Epithelial cell of proximal tubule (primary cell): Measurements from ENCODE around the gene COL13A1. TPM values are rescaled to one million over a fixed set of nuclear protein-coding genes. Genes with fewer than 3 reads are reported as not detected.

Source experiments
- DNase-seq: peaks from one replicate; pipeline ENCODE4 v3.0.0-alpha.2; 2011; ENCODE audit warnings: low read depth
- H3K4me3 ChIP-seq: 2 replicates; pipeline ENCODE4 v1.5.1; 2011; ENCODE audit warnings: low read depth, mild to moderate bottlenecking, low read length
- CTCF ChIP-seq: conservative IDR thresholded peaks from 2 replicates; pipeline ENCODE4 v1.5.1; 2012; ENCODE audit warnings: low read depth, mild to moderate bottlenecking, low read length
- total RNA-seq: library from RNA; depleted of rRNA; stranded (reverse); fragments of >200 nt; gene quantifications from 2 replicates; pipeline ENCODE4 v1.2.3, GENCODE V29; 2015

The COL13A1 gene
- total RNA-seq, 1 donor from 2014 or later, result 13.6 TPM

DNA sequence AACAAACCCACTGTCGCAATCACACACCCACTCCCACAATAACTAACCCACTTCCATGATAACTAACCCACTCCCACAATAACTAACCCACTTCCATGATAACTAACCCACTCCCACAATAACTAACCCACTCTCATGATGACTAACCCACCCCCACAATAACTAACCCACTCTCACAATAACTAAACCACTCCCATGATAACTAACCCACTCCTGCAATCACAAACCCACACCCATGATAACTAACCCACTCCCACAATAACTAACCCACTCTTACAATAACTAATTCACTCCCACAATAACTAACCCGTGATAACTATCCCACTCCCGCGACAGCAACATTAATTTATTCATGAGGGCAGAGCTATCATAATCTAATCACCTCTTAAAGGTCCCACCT, 105.8 kb downstream of the COL13A1 start:
- no peak for DNase-seq
- no peak for TF ChIP-seq CTCF

GRCh38 chr10:69908124-69908523, 106.4 kb downstream of the COL13A1 start:
- no peak for TF ChIP-seq CTCF
- H3K4me3 ChIP-seq, result no peak overlapping the region
- no peak for DNase-seq

More for the DNA sequence above, 105.8 kb downstream of the COL13A1 start:
- no peak overlapping the region for H3K4me3 ChIP-seq

DNA sequence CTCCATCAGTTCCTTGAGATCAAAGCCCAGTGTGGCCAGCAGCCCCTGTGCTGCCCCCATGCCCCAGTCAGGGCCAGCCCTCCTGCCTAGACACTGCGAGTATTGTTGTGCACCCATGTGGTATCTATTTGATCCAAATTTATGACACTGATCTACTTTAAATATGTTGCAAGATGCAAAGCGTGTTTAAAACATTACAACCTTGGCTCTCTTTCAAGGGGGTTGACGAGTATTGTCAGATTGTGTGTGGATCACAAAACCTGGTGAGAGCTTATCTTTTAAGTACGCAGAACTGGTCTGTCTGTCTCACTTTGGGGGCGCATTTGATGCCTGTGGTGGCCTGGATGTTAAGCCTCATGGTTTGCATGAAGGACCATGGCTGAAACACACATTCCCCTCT, 108.9 kb downstream of the COL13A1 start:
- DNase-seq, result no peak
- H3K4me3 ChIP-seq, result no peak overlapping the region
- TF ChIP-seq CTCF, result no peak

- DNase-seq, result no peak
- TF ChIP-seq CTCF, result no peak
- no peak overlapping the region for H3K4me3 ChIP-seq
These were observed 110.2 kb downstream of the COL13A1 start for GRCh38 chr10:69911613-69912528.

- no peak for TF ChIP-seq CTCF
- DNase-seq, result no peak
- H3K4me3 ChIP-seq, result no peak overlapping the region
These were observed 110.9 kb downstream of the COL13A1 start for GRCh38 chr10:69912589-69912988.

DNA sequence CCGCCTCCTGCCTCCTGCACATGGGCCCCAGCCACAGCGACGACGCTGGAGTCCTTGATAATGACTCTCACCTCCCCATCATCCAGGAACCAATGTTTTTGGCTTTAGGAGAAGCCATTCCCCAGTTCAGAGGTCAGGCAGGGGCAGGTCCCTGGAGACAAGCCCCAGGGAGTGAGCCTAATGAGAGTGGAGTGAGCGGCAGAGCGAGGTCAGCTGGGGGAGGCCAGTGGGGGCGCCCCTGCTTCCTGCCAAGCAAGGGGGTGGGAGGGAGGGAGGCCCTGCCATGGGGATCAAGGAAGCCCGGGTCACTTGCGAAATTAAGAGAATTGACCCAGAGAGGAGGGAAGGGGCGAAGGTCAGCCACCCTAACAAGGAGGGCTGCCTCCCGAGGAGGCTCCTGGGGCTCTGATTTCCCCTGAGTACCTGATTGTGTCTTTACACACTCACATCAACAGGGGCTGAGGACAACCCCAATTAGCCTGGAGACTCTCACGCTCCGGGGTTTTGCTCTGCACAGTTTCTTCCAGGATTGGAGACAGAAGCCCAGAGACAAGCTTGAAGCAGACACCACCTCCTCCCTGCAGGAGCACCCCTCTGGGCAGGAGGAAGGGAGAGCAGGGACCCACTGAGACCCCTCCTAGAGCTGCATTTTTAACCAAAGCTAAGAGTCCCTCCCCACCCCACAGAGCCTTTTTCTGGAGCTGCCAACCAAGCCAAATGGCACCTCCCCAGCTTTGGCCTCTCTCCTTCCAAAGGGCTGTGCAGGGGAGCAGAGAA, 112.1 kb downstream of the COL13A1 start:
- H3K4me3 ChIP-seq, result no peak overlapping the region
- no peak for DNase-seq
- no peak for TF ChIP-seq CTCF
